Omental fat pad (tissue), 4 donors: ENCODE data around the gene TPPP. TPM values are rescaled to one million over a fixed set of nuclear protein-coding genes. Genes with fewer than 3 reads are reported as not detected.

Experiments
- ATAC-seq: fragments of 150-250 bp; one replicate; pipeline ENCODE4 v1.9.1; 2016; ENCODE audit warnings: mild to moderate bottlenecking, moderate library complexity; ENCODE audit not compliant: low FRiP score
- DNase-seq: peaks from one replicate; pipeline ENCODE4 v3.0.0-alpha.2; 2019; ENCODE audit warnings: low spot score
- total RNA-seq, 4 donors: library from RNA; depleted of rRNA; stranded (reverse); fragments of >200 nt; gene quantifications; one replicate each; pipeline ENCODE4 v1.1.0, GENCODE V29; 2016
- TF ChIP-seq, protein P1 (sequence below), 3 donors: fragments of 450-650 bp; IDR thresholded peaks; one replicate each; pipeline ENCODE4 v1.5.1; 2016 to 2017; ENCODE audit warnings: antibody characterized with exemption in 3 of 3, mild to moderate bottlenecking in 3 of 3, moderate library complexity in 2 of 3

TPPP gene
- total RNA-seq, 4 donors from 2014 or later, result 3.9 to 7.8 (median 5.5) TPM

DNA sequence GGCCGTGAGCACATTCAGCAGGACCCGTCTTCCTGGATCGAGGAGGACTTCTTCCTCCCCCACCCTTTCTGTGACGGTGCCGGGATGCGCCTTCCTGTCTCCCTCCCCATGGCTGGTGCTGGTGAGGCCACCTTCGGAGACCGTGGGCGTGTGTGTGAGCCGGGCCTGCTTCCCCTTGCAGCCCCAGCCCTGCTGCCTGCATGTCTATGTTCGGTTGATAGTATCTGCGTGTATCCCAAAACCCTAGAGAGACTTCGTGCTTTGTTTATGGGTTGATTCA lies 68.3 kb downstream of the TPPP start:
- TF ChIP-seq, protein P1, sequence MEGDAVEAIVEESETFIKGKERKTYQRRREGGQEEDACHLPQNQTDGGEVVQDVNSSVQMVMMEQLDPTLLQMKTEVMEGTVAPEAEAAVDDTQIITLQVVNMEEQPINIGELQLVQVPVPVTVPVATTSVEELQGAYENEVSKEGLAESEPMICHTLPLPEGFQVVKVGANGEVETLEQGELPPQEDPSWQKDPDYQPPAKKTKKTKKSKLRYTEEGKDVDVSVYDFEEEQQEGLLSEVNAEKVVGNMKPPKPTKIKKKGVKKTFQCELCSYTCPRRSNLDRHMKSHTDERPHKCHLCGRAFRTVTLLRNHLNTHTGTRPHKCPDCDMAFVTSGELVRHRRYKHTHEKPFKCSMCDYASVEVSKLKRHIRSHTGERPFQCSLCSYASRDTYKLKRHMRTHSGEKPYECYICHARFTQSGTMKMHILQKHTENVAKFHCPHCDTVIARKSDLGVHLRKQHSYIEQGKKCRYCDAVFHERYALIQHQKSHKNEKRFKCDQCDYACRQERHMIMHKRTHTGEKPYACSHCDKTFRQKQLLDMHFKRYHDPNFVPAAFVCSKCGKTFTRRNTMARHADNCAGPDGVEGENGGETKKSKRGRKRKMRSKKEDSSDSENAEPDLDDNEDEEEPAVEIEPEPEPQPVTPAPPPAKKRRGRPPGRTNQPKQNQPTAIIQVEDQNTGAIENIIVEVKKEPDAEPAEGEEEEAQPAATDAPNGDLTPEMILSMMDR (IDR thresholded peaks at IDR 0.05), result no peak
- DNase-seq, result no peak
- no peak for ATAC-seq

DNA sequence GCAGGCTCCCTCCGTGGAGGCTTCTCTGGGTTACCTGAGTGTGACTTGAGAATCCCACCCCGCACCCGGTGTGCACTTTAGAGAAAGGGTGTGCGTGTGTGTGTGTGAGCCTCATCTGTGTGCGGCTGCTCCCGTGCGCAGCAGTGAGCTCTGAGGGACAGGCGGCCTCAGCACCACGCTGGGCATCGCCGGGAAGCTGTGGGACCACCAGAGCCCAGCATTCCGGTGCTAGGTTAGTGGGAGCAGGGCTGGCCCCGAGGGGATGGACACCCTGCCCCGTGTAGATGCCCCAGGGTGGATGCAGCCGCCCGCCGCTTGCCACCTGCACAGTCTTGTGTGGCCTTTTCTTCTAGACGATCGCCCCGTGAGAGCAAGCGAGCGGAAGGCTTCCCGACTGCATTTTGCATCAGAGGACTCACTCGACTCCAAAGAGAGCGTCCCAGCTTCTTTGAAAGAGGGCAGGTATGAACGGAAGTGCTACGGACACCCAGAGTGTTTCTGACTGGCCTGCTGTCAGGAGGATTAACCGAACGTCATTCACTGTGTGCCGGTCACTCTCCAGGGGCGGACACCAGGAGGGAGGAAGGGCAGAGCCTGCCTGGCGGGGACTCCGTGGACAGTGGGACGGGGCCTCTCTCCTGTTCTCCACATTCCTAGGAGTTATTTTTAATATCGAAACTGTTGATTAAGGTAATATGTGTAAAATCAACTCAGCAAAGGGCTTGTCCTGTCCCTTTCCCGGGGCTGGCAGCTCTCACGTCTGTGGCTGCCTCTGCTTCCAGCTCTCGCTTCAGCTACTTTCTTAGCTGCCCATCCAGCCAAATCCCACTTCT lies 68.8 kb downstream of the TPPP start:
- TF ChIP-seq, protein P1 (IDR thresholded peaks at IDR 0.05), result no peak
- ATAC-seq (no peak), DNase-seq (no peak)

DNA sequence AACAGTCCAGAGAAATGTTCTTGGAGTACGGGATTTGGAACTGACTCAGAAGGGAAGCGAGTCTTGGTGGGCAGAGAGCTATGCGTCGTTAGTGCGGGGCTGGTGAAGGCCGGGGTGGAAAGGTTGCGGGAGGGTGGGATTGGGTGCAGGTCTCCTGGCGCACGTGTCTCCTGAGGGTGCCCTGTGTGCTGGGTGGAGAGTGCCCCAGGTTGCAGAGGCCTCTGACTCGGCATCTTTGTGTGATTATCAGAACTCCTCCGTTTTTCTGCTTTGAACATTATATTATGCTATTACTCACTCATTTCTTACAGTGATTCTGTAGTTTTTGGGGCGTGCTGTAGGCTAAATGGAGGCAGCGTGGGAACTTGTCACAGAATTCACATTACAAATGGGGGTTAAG lies 69.6 kb downstream of the TPPP start:
- DNase-seq (no peak), ATAC-seq (no peak)
- TF ChIP-seq, protein P1 (IDR thresholded peaks at IDR 0.05), result no peak

DNA sequence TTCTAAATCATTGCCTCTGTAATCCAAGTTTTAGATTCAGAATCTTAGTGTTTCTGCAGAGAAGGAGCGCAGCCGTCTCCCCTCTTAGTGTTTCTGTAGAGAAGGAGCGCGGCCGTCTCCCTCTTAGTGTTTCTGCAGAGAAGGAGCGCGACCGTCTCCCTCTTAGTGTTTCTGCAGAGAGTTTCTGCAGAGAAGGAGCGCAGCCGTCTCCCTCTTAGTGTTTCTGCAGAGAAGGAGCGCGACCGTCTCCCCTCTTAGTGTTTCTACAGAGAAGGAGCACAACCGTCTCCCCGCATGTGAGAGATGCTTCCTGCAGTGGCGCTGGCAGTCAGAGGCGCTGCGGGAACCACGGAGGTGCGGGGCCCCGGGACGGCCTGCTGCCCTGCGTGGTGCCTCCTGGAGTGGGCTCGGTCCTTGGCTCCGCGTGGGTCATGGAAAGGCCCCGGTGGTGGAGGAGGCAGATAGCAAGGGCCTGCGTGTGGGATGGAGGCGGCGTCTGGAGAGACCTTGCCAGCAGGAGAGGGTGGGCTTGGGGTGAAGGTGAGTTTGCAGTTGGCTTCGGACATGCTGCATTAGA lies 70.1 kb downstream of the TPPP start:
- ATAC-seq (no peak), DNase-seq (peak; percentile 9)
- TF ChIP-seq, protein P1 (IDR thresholded peaks at IDR 0.05), result no peak

DNA sequence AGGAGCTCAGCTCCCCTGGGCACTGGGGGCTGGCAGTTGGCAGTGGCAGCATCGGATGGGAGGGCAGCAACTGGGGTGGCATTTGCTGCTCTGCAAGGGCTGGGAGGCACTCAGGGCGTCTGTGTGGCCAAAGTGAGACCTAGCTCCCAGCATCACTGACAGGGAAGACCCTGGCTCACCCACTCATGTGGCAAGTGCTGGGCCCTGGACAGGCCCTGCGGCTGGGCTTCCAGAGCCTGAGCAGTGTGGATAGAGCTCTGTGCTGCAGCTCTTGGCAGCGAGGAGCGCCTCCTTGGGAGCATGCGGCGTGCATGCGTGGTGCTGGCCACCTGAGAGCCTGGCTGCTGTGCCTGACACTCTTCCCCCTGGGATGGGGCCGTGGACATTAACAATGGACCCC lies 70.8 kb downstream of the TPPP start:
- no peak for ATAC-seq
- TF ChIP-seq, protein P1 (IDR thresholded peaks at IDR 0.05), result no peak
- DNase-seq, result no peak

DNA sequence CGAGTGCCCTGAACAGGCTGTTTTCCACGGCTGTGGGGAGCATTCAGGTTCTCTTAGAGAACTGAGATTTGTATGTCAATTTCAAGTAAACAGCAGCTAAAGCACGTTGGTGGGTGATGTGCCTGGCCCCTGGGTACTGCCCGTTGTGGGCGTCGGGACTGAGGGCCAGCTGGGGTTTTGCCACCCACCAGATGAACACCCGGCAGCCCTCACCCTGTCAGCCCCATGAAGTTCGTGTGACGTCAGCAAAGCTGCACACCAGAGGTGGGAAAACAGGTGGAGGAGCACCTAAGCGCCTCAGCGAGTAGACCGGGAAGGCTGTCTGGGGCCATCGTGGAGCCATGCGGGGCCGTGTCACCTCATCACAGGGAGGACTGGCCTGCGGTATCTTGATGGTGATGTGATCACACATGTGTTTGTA lies 71.8 kb downstream of the TPPP start:
- DNase-seq, result no peak

More for the DNA sequence above, 71.8 kb downstream of the TPPP start:
- TF ChIP-seq, protein P1 (IDR thresholded peaks at IDR 0.05), result no peak
- ATAC-seq, result no peak
